ENCODE data around the gene EEF1A1.

- no peak for TF ChIP-seq E2F6 (IDR thresholded peaks at IDR 0.05)
- no peak for TF ChIP-seq CTCF (IDR thresholded peaks at IDR 0.05; ENCODE audit: control extremely low read depth in 1 of 3, insufficient read depth in 1 of 3, low read depth in 1 of 3, low read length in 3 of 3)
- no peak for TF ChIP-seq YY1 (IDR thresholded peaks at IDR 0.05; ENCODE audit: low read depth, low read length)
- no peak for TF ChIP-seq TBP (IDR thresholded peaks at IDR 0.05; ENCODE audit: low read depth, low read length)
- TF ChIP-seq TAF1 (IDR thresholded peaks at IDR 0.05; ENCODE audit: low read depth, low read length): no peak
- no peak for TF ChIP-seq USF2 (IDR thresholded peaks at IDR 0.05; ENCODE audit: low read length)
- TF ChIP-seq RAD21 (IDR thresholded peaks at IDR 0.05 in 1 of 2, conservative IDR thresholded peaks at IDR 0.05 in 1 of 2; ENCODE audit: low read depth in 2 of 2, low read length in 2 of 2): no peak
- TF ChIP-seq EGR1 (IDR thresholded peaks at IDR 0.05; ENCODE audit: borderline replicate concordance, low read depth, low read length): no peak
These were observed 17.6 kb downstream of the EEF1A1 start for GRCh38 chr6:73503027-73503772.
